Measurements from ENCODE around the gene OR10A6. TPM values are rescaled to one million over a fixed set of nuclear protein-coding genes. Genes with fewer than 3 reads are reported as not detected.
A peak's percentile ranks its signal among the peaks of the same experiment; 100 is the strongest.

The OR10A6 gene
- total and polyA plus RNA-seq, 2 donors (not counting 1 experiment from before 2014, with no cell fraction given): under 0.01 to 0.06 TPM

DNA sequence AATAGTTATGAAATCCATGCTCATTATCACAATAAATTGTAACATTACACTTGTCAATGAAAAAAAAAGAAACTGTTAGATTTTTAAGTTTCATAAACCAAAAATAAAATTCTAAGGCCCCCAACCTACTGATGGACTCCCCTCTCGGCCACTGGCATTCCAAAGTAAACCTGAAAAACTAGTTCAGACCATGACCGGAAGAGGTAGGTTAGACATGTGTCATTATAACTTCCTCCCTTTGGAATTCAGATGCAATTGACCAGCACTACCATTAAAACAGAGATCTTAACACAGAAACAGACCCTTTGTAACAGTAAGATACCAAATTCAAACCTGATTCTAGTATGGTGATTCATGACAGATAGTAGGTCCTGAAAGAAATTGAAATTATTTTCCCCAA, 12.9 kb downstream of the OR10A6 start:
- Histone ChIP-seq H3K79me2 (ENCODE audit: control insufficient read depth, insufficient read depth, low read length) (no peaks in the 10 kb centered on the region), H3K4me1 (ENCODE audit: control insufficient read depth, extremely low read depth, insufficient read depth, low read length) (no peaks in the 10 kb centered on the region), H3K4me2 (ENCODE audit: extremely low read depth, insufficient read depth, low read length) (no peak overlapping the region), H3K4me3 (replicated peaks in 1 of 4; ENCODE audit: control extremely low read depth in 1 of 4, insufficient read depth in 1 of 4, low read depth in 3 of 4, low read length in 4 of 4) (no peak overlapping the region), H3K27ac (ENCODE audit: insufficient read depth, low read length) (no peak overlapping the region), H4K20me1 (ENCODE audit: control insufficient read depth, extremely low read depth, insufficient read depth, low read length) (no peaks in the 10 kb centered on the region), H3K9ac (ENCODE audit: insufficient read depth, low read length) (no peak overlapping the region), H2AFZ (ENCODE audit: low read length) (no peak overlapping the region), H3K36me3 (ENCODE audit: control insufficient read depth, insufficient read depth, low read length) (no peaks in the 10 kb centered on the region), H3K27me3 (ENCODE audit: control insufficient read depth, insufficient read depth, low read length) (no peaks in the 10 kb centered on the region), H3K9me3 (ENCODE audit: control insufficient read depth, insufficient read depth, low read depth, low read length) (no peaks in the 10 kb centered on the region)
- DNase-seq (ENCODE audit: low read depth in 2 of 2): no peak
- TF ChIP-seq, protein P1, sequence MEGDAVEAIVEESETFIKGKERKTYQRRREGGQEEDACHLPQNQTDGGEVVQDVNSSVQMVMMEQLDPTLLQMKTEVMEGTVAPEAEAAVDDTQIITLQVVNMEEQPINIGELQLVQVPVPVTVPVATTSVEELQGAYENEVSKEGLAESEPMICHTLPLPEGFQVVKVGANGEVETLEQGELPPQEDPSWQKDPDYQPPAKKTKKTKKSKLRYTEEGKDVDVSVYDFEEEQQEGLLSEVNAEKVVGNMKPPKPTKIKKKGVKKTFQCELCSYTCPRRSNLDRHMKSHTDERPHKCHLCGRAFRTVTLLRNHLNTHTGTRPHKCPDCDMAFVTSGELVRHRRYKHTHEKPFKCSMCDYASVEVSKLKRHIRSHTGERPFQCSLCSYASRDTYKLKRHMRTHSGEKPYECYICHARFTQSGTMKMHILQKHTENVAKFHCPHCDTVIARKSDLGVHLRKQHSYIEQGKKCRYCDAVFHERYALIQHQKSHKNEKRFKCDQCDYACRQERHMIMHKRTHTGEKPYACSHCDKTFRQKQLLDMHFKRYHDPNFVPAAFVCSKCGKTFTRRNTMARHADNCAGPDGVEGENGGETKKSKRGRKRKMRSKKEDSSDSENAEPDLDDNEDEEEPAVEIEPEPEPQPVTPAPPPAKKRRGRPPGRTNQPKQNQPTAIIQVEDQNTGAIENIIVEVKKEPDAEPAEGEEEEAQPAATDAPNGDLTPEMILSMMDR (conservative IDR thresholded peaks at IDR 0.05 in 1 of 2, IDR thresholded peaks at IDR 0.05 in 1 of 2; ENCODE audit: low read depth in 1 of 2, low read length in 2 of 2): no peak
- TF ChIP-seq EZH2 (IDR thresholded peaks at IDR 0.05; ENCODE audit: low read length, missing control alignments): no peak

GRCh38 chr11:7911011-7911410, 20.1 kb downstream of the OR10A6 start:
- Histone ChIP-seq H3K9me3 (ENCODE audit: control insufficient read depth, insufficient read depth, low read depth, low read length) (no peaks in the 10 kb centered on the region), H3K4me3 (replicated peaks in 1 of 4; ENCODE audit: control extremely low read depth in 1 of 4, insufficient read depth in 1 of 4, low read depth in 3 of 4, low read length in 4 of 4) (no peak overlapping the region), H4K20me1 (ENCODE audit: control insufficient read depth, extremely low read depth, insufficient read depth, low read length) (no peaks in the 10 kb centered on the region), H3K27me3 (ENCODE audit: control insufficient read depth, insufficient read depth, low read length) (no peaks in the 10 kb centered on the region), H3K4me1 (ENCODE audit: control insufficient read depth, extremely low read depth, insufficient read depth, low read length) (peaks cover 3% of the 10 kb centered on the region), H3K9ac (ENCODE audit: insufficient read depth, low read length) (no peak overlapping the region), H3K79me2 (ENCODE audit: control insufficient read depth, insufficient read depth, low read length) (no peaks in the 10 kb centered on the region), H2AFZ (ENCODE audit: low read length) (no peak overlapping the region), H3K27ac (ENCODE audit: insufficient read depth, low read length) (no peak overlapping the region), H3K36me3 (ENCODE audit: control insufficient read depth, insufficient read depth, low read length) (no peaks in the 10 kb centered on the region), H3K4me2 (ENCODE audit: extremely low read depth, insufficient read depth, low read length) (no peak overlapping the region)
- TF ChIP-seq, protein P1 (conservative IDR thresholded peaks at IDR 0.05 in 1 of 2, IDR thresholded peaks at IDR 0.05 in 1 of 2; ENCODE audit: low read depth in 1 of 2, low read length in 2 of 2): no peak
- TF ChIP-seq EZH2 (IDR thresholded peaks at IDR 0.05; ENCODE audit: low read length, missing control alignments): no peak
- no peak for DNase-seq (ENCODE audit: low read depth in 2 of 2)

DNA sequence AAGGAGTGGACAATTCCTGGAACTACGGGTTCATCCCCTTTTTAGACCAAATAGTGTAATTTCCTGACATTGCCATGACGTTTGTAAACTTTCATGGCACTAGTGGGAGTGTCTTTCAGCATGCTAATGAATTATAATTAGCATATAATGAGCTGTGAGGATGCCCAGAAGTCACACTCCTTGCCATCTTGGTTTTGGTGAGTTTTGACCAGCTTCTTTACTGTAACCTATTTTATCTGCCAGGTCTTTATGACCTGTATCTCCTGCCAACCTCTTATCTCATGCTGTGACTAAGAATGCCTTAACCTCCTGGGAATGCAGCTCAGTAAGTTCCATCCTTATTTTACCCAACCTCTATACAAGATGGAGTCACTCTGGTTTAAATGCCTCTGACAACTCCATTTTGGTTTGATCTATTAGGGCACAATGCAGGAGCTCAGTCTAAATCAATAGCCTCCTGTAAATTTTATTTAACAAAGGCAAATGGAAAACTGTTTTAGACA, 20.7 kb downstream of the OR10A6 start:
- Histone ChIP-seq H3K9ac (ENCODE audit: insufficient read depth, low read length) (no peak overlapping the region), H3K4me1 (ENCODE audit: control insufficient read depth, extremely low read depth, insufficient read depth, low read length) (peaks cover 3% of the 10 kb centered on the region), H3K9me3 (ENCODE audit: control insufficient read depth, insufficient read depth, low read depth, low read length) (no peaks in the 10 kb centered on the region), H3K4me2 (ENCODE audit: extremely low read depth, insufficient read depth, low read length) (no peak overlapping the region), H4K20me1 (ENCODE audit: control insufficient read depth, extremely low read depth, insufficient read depth, low read length) (no peaks in the 10 kb centered on the region), H3K4me3 (replicated peaks in 1 of 4; ENCODE audit: control extremely low read depth in 1 of 4, insufficient read depth in 1 of 4, low read depth in 3 of 4, low read length in 4 of 4) (no peak overlapping the region), H3K27ac (ENCODE audit: insufficient read depth, low read length) (no peak overlapping the region), H3K79me2 (ENCODE audit: control insufficient read depth, insufficient read depth, low read length) (no peaks in the 10 kb centered on the region), H2AFZ (ENCODE audit: low read length) (no peak overlapping the region), H3K36me3 (ENCODE audit: control insufficient read depth, insufficient read depth, low read length) (no peaks in the 10 kb centered on the region), H3K27me3 (ENCODE audit: control insufficient read depth, insufficient read depth, low read length) (no peaks in the 10 kb centered on the region)
- peak in 1 of 2 donors; percentile 25 for DNase-seq (ENCODE audit: low read depth in 2 of 2)
- no peak for TF ChIP-seq EZH2 (IDR thresholded peaks at IDR 0.05; ENCODE audit: low read length, missing control alignments)
- TF ChIP-seq, protein P1 (conservative IDR thresholded peaks at IDR 0.05 in 1 of 2, IDR thresholded peaks at IDR 0.05 in 1 of 2; ENCODE audit: low read depth in 1 of 2, low read length in 2 of 2): no peak

Data from fibroblast of lung (primary cell).